MM.1S (cell line): ENCODE results near the gene NHLRC3.
A peak's percentile ranks its signal among the peaks of the same experiment; 100 is the strongest.

Experiments
- DNase-seq: peaks from one replicate; pipeline ENCODE4 v3.0.0-alpha.2; 2015
- H2AFZ ChIP-seq: fragments of 300-600 bp; sonication (generic); 2 replicates; pipeline ENCODE4 v1.6.0; 2016; ENCODE audit warnings: antibody characterized with exemption, low read length
- H3F3A ChIP-seq: fragments of 300-600 bp; sonication (generic); 2 replicates; pipeline ENCODE4 v1.6.1; 2016; ENCODE audit warnings: mild to moderate bottlenecking, antibody characterized with exemption, low read length, moderate library complexity, mixed read lengths; ENCODE audit not compliant: insufficient read depth
- H3K27ac ChIP-seq: fragments of 300-600 bp; sonication (generic); 2 replicates; pipeline ENCODE4 v1.5.1; 2016; ENCODE audit warnings: mild to moderate bottlenecking, low read length
- H3K27me3 ChIP-seq: fragments of 300-600 bp; sonication (generic); replicated peaks from 2 replicates; pipeline ENCODE4 v1.6.0; 2016; ENCODE audit warnings: low read length; ENCODE audit not compliant: insufficient read depth
- H3K36me3 ChIP-seq: fragments of 300-600 bp; sonication (generic); replicated peaks from 2 replicates; pipeline ENCODE4 v1.6.1; 2016; ENCODE audit warnings: mild to moderate bottlenecking, low read length, mixed read lengths; ENCODE audit not compliant: insufficient read depth
- H3K4me1 ChIP-seq: fragments of 300-600 bp; sonication (generic); 2 replicates; pipeline ENCODE4 v1.6.1; 2016; ENCODE audit warnings: low read length, mixed read lengths
- H3K4me2 ChIP-seq: fragments of 300-600 bp; sonication (generic); 2 replicates; pipeline ENCODE4 v1.6.0; 2016; ENCODE audit warnings: low read depth, low read length
- H3K4me3 ChIP-seq: fragments of 300-600 bp; sonication (generic); 2 replicates; pipeline ENCODE4 v1.5.1; 2016; ENCODE audit warnings: low read length, mixed read lengths
- H3K79me2 ChIP-seq: fragments of 300-600 bp; sonication (generic); 2 replicates; pipeline ENCODE4 v1.6.1; 2016; ENCODE audit warnings: mixed run types, low read length, mixed read lengths
- H3K9ac ChIP-seq: fragments of 300-600 bp; sonication (generic); 2 replicates; pipeline ENCODE4 v1.6.1; 2016; ENCODE audit warnings: low read length, mixed read lengths
- H3K9me2 ChIP-seq: fragments of 300-600 bp; sonication (generic); replicated peaks from 2 replicates; pipeline ENCODE4 v1.6.1; 2016; ENCODE audit warnings: mild to moderate bottlenecking, low read length, mixed read lengths; ENCODE audit not compliant: insufficient read depth
- H3K9me3 ChIP-seq: fragments of 300-600 bp; sonication (generic); replicated peaks from 2 replicates; pipeline ENCODE4 v1.6.1; 2016; ENCODE audit warnings: mild to moderate bottlenecking, low read length, mixed read lengths; ENCODE audit not compliant: insufficient read depth
- H4K20me1 ChIP-seq: fragments of 300-600 bp; sonication (generic); 2 replicates; pipeline ENCODE4 v1.6.1; 2016; ENCODE audit warnings: mild to moderate bottlenecking, low read length, moderate library complexity, mixed read lengths; ENCODE audit not compliant: insufficient read depth
- EZH2 ChIP-seq: fragments of 300-600 bp; sonication (generic); optimal IDR thresholded peaks from 2 replicates; pipeline ENCODE3; 2017; ENCODE audit warnings: low read depth, mild to moderate bottlenecking, antibody characterized with exemption, low read length, mixed read lengths
- EZH2phosphoT487 ChIP-seq: fragments of 300-600 bp; sonication (generic); IDR thresholded peaks from 2 replicates; pipeline ENCODE4 v1.6.1; 2018; ENCODE audit warnings: antibody characterized with exemption, low read length
- TF ChIP-seq, protein P1 (sequence below): fragments of 300-600 bp; sonication (generic); IDR thresholded peaks from 2 replicates; pipeline ENCODE4 v1.5.1; 2016; ENCODE audit warnings: antibody characterized with exemption, low read length, mixed read lengths

The NHLRC3 gene, protein sequence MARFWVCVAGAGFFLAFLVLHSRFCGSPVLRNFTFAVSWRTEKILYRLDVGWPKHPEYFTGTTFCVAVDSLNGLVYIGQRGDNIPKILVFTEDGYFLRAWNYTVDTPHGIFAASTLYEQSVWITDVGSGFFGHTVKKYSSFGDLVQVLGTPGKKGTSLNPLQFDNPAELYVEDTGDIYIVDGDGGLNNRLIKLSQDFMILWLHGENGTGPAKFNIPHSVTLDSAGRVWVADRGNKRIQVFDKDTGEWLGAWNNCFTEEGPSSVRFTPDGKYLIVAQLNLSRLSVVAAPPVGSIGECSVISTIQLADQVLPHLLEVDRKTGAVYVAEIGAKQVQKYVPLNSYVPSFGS

DNA sequence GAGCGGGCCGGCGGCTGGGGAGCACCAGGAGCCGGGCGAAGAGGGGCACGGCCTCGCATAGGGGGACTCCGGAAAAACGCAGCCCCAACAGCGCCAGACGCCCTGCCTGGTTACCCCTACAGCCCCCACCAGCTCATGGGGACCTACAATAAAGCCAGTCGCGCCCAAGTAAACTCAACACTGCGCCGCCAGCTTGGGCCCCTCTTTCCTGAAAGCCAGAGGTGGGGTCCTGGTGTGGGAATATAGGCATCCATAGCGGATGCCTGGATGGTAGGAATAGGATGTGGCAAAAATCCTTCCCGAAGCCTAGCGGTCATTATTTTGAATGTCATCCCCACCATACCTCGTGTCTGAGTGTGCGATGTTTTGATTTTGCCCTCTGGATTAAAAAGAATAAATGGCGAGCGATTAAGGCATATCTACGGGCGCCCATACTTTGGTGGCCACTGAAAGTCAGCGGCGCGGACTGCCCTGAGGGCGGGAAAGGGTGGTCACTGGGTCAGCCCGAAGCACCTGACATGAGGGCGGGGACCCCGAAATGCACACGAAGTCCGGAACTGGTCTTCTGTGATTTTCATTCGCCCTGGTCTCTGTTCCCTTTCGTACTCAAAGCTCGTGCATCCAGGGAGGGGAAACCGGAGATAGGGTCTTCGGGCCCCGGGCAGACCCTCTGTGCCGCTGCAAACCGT lies at the start of gene NHLRC3, which contains the start of gene PROSER1:
NHLRC3 (plus strand) TSS at position 577 of the 689 bp plus-strand sequence. CDS start 184 bp downstream, outside the sequence.
PROSER1 (minus strand) TSS at position 210 of the 689 bp plus-strand sequence. CDS start 847 bp downstream, outside the sequence.
- Histone ChIP-seq H3K4me3 (peak within 1 kb of the TSS; percentile 76), H3K79me2 (peaks cover 57% of the 10 kb centered on the region), H3K36me3 (no peaks in the 10 kb centered on the region), H3K4me1 (no peaks in the 10 kb centered on the region), H3F3A (no peaks in the 10 kb centered on the region), H3K27me3 (no peaks in the 10 kb centered on the region), H3K4me2 (peak within 1 kb of the TSS; percentile 87; the same call in 1 of the 2 replicates), H3K9ac (peak within 1 kb of the TSS; percentile 80), H3K9me2 (no peaks in the 10 kb centered on the region), H3K27ac (peak within 1 kb of the TSS; percentile 85), H3K9me3 (no peaks in the 10 kb centered on the region), H2AFZ (peak within 1 kb of the TSS; percentile 64), H4K20me1 (no peaks in the 10 kb centered on the region)
- DNase-seq, result peak; percentile 76
- no peak for TF ChIP-seq EZH2phosphoT487
- no peak for TF ChIP-seq EZH2
- TF ChIP-seq, protein P1, sequence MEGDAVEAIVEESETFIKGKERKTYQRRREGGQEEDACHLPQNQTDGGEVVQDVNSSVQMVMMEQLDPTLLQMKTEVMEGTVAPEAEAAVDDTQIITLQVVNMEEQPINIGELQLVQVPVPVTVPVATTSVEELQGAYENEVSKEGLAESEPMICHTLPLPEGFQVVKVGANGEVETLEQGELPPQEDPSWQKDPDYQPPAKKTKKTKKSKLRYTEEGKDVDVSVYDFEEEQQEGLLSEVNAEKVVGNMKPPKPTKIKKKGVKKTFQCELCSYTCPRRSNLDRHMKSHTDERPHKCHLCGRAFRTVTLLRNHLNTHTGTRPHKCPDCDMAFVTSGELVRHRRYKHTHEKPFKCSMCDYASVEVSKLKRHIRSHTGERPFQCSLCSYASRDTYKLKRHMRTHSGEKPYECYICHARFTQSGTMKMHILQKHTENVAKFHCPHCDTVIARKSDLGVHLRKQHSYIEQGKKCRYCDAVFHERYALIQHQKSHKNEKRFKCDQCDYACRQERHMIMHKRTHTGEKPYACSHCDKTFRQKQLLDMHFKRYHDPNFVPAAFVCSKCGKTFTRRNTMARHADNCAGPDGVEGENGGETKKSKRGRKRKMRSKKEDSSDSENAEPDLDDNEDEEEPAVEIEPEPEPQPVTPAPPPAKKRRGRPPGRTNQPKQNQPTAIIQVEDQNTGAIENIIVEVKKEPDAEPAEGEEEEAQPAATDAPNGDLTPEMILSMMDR, result no peak

DNA sequence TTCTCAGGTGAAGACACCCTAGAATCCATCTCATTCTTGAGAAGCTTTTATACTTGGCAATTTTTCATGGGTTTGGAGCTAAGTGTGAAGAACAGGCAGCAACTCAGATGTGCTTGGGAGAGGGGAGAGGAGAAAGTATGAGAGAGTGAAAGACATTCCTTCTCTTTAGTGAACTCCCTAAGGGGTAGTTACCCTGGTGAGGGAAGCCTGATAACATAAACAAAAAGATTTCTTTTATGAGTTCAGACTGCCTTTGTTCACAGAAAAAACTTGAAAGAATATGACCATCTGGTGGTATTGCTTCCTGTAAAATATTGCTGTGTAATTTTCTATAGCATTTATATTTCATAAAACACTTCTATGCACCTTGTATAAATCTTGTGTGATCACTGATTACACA lies 47.6 kb upstream of the NHLRC3 start, which contains the start of gene STOML3:
STOML3 (minus strand) TSS at position 139 of the 400 bp plus-strand sequence; CDS start at position 29, 110 bp downstream.
- H3K9me3 ChIP-seq, result no peaks in the 10 kb centered on the region
- no peak within 1 kb of the TSS for H3K27ac ChIP-seq
- H3K9me2 ChIP-seq, result no peaks in the 10 kb centered on the region
- H4K20me1 ChIP-seq, result no peaks in the 10 kb centered on the region
- no peaks in the 10 kb centered on the region for H3K79me2 ChIP-seq
- H3K4me3 ChIP-seq, result no peak within 1 kb of the TSS
- H2AFZ ChIP-seq, result no peak within 1 kb of the TSS
- no peaks in the 10 kb centered on the region for H3K27me3 ChIP-seq
- no peak for DNase-seq
- no peaks in the 10 kb centered on the region for H3K4me1 ChIP-seq
- no peak within 1 kb of the TSS for H3K4me2 ChIP-seq
- TF ChIP-seq EZH2 (no peak), EZH2phosphoT487 (no peak)
- TF ChIP-seq, protein P1, result no peak
- no peaks in the 10 kb centered on the region for H3F3A ChIP-seq
- no peaks in the 10 kb centered on the region for H3K36me3 ChIP-seq
- H3K9ac ChIP-seq, result no peak within 1 kb of the TSS

DNA sequence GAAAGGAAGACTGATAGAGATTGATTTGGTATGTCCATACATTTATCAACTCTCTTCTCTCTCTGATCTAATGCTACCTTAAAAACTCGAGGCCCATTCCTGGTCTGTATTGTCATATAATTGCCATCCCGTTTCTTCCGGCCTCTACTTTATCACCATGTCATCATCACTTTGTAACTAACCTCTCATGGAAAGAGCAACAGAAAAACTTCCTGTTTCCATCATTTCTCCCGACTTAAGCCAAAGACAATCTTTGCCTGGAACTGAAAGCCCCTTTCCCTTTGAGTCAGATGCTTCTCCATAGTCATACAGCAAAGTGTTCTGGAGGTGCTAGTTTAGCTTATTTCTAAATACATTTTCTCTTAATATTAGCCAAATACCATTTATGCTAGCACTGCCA lies 44.9 kb upstream of the NHLRC3 start:
- Histone ChIP-seq H3K36me3 (no peaks in the 10 kb centered on the region), H3F3A (no peaks in the 10 kb centered on the region), H3K9ac (no peak overlapping the region), H3K4me3 (no peak overlapping the region), H3K4me2 (no peak overlapping the region), H2AFZ (no peak overlapping the region), H3K9me2 (no peaks in the 10 kb centered on the region), H4K20me1 (no peaks in the 10 kb centered on the region), H3K79me2 (no peaks in the 10 kb centered on the region), H3K9me3 (no peaks in the 10 kb centered on the region), H3K4me1 (no peaks in the 10 kb centered on the region), H3K27me3 (no peaks in the 10 kb centered on the region), H3K27ac (no peak overlapping the region)
- DNase-seq, result no peak
- TF ChIP-seq EZH2, result no peak
- TF ChIP-seq, protein P1, result no peak
